Measurements from ENCODE around the gene GRP. TPM values are rescaled to one million over a fixed set of nuclear protein-coding genes. Genes with fewer than 3 reads are reported as not detected.

The GRP gene
- polyA plus RNA-seq, 3 donors = not detected

GRCh38 chr18:59229701-59230443, 9.9 kb downstream of the GRP start:
- Mint-ChIP-seq H3K9me3 (peaks cover 0 to 3% (median 0%) of the 10 kb centered on the region in 7 donors), H3K36me3 (no peaks in the 10 kb centered on the region), H3K4me3 (no peak overlapping the region), H3K4me1 (no peaks in the 10 kb centered on the region), H3K27me3 (ENCODE audit: low read depth in 3 of 3) (peaks cover 7 to 12% (median 9%) of the 10 kb centered on the region in 3 donors), H3K27ac (no peak overlapping the region)
- Histone ChIP-seq H3K79me2 (ENCODE audit: insufficient read depth, low read length) (no peaks in the 10 kb centered on the region), H4K20me1 (ENCODE audit: insufficient read depth, low read length) (no peaks in the 10 kb centered on the region), H3K36me3 (replicated peaks in 1 of 2; ENCODE audit: control insufficient read depth in 1 of 2, insufficient read depth in 2 of 2, low read length in 2 of 2) (no peaks in the 10 kb centered on the region), H3K4me3 (replicated peaks in 1 of 3; ENCODE audit: low read depth in 2 of 3, low read length in 3 of 3) (no peak overlapping the region), H3K27ac (ENCODE audit: low read depth in 1 of 2, low read length in 2 of 2) (no peak overlapping the region), H3K9me3 (replicated peaks in 1 of 2; ENCODE audit: control insufficient read depth in 1 of 2, insufficient read depth in 1 of 2, low read length in 2 of 2) (no peaks in the 10 kb centered on the region), H3K4me1 (ENCODE audit: control insufficient read depth in 1 of 2, insufficient read depth in 2 of 2, low read length in 2 of 2) (no peaks in the 10 kb centered on the region), H3K27me3 (ENCODE audit: control insufficient read depth in 2 of 2, insufficient read depth in 2 of 2, low read length in 2 of 2) (peaks cover 2 to 6% of the 10 kb centered on the region in 2 donors), H3K4me2 (replicated peaks; ENCODE audit: extremely low read depth, low read length, poor library complexity, severe bottlenecking) (no peak overlapping the region), H2AFZ (ENCODE audit: insufficient read depth, low read depth, low read length, poor library complexity, severe bottlenecking) (no peak overlapping the region), H3K9ac (ENCODE audit: insufficient read depth, low read length, poor library complexity, severe bottlenecking) (no peak overlapping the region)
- TF ChIP-seq CTCF (IDR thresholded peaks at IDR 0.05) = no peak
- intact Hi-C loops (cut with micrococcal nuclease) = no loop called here
- 80% methylated on average over 1 of the region's 6 CpGs for WGBS (ENCODE audit: insufficient coverage)
- no peak for DNase-seq

GRCh38 chr18:59231114-59231513, 11.2 kb downstream of the GRP start:
- Histone ChIP-seq H2AFZ (ENCODE audit: insufficient read depth, low read depth, low read length, poor library complexity, severe bottlenecking) (no peak overlapping the region), H3K4me1 (ENCODE audit: control insufficient read depth in 1 of 2, insufficient read depth in 2 of 2, low read length in 2 of 2) (no peaks in the 10 kb centered on the region), H3K27ac (ENCODE audit: low read depth in 1 of 2, low read length in 2 of 2) (no peak overlapping the region), H3K4me2 (replicated peaks; ENCODE audit: extremely low read depth, low read length, poor library complexity, severe bottlenecking) (no peak overlapping the region), H4K20me1 (ENCODE audit: insufficient read depth, low read length) (no peaks in the 10 kb centered on the region), H3K9ac (ENCODE audit: insufficient read depth, low read length, poor library complexity, severe bottlenecking) (no peak overlapping the region), H3K36me3 (replicated peaks in 1 of 2; ENCODE audit: control insufficient read depth in 1 of 2, insufficient read depth in 2 of 2, low read length in 2 of 2) (no peaks in the 10 kb centered on the region), H3K9me3 (replicated peaks in 1 of 2; ENCODE audit: control insufficient read depth in 1 of 2, insufficient read depth in 1 of 2, low read length in 2 of 2) (no peaks in the 10 kb centered on the region), H3K79me2 (ENCODE audit: insufficient read depth, low read length) (no peaks in the 10 kb centered on the region), H3K27me3 (ENCODE audit: control insufficient read depth in 2 of 2, insufficient read depth in 2 of 2, low read length in 2 of 2) (peaks cover 0 to 4% of the 10 kb centered on the region in 2 donors), H3K4me3 (replicated peaks in 1 of 3; ENCODE audit: low read depth in 2 of 3, low read length in 3 of 3) (no peak overlapping the region)
- WGBS (ENCODE audit: insufficient coverage) = 96% methylated on average over 3 of the region's 5 CpGs
- Mint-ChIP-seq H3K4me1 (no peaks in the 10 kb centered on the region), H3K27me3 (ENCODE audit: low read depth in 3 of 3) (peaks cover 9 to 15% (median 11%) of the 10 kb centered on the region in 3 donors), H3K4me3 (no peak overlapping the region), H3K36me3 (no peaks in the 10 kb centered on the region), H3K27ac (no peak overlapping the region), H3K9me3 (peaks cover 0 to 3% (median 0%) of the 10 kb centered on the region in 7 donors)
- TF ChIP-seq CTCF (IDR thresholded peaks at IDR 0.05) = no peak
- intact Hi-C loops (cut with micrococcal nuclease) = no loop called here
- DNase-seq = no peak

All from CD14-positive monocyte (primary cell).